HG03108 (cell line): Measurements from ENCODE around the gene NLRP9.

Source experiments
- ATAC-seq: cut with Tn5 transposase; IDR thresholded peaks from one replicate; pipeline ENCODE4 v1.9.1; 2021; ENCODE audit warnings: moderate library complexity; ENCODE audit not compliant: unreplicated experiment

The NLRP9 gene

GRCh38 chr19:55704494-55705245 lies 33.5 kb downstream of the NLRP9 start:
- ATAC-seq = no peak

GRCh38 chr19:55703790-55704215 lies 34.4 kb downstream of the NLRP9 start:
- ATAC-seq = no peak

- ATAC-seq = no peak
Observed at GRCh38 chr19:55702131-55702627, 36.0 kb downstream of the NLRP9 start.

GRCh38 chr19:55700813-55701212 lies 37.4 kb downstream of the NLRP9 start:
- ATAC-seq = no peak

- no peak for ATAC-seq
Observed at GRCh38 chr19:55699221-55699620, 39.0 kb downstream of the NLRP9 start.

- no peak for ATAC-seq
Observed at GRCh38 chr19:55698256-55698655, 39.9 kb downstream of the NLRP9 start.

- no peak for ATAC-seq
Observed at GRCh38 chr19:55697698-55698097, 40.5 kb downstream of the NLRP9 start.

GRCh38 chr19:55697069-55697440 lies 41.1 kb downstream of the NLRP9 start:
- ATAC-seq = no peak

GRCh38 chr19:55696301-55697068 lies 41.7 kb downstream of the NLRP9 start:
- ATAC-seq = no peak

- no peak for ATAC-seq
Observed at GRCh38 chr19:55695511-55696290, 42.5 kb downstream of the NLRP9 start.

GRCh38 chr19:55694656-55695491 lies 43.3 kb downstream of the NLRP9 start:
- no peak for ATAC-seq

- ATAC-seq = no peak
Observed at GRCh38 chr19:55694241-55694655, 44.0 kb downstream of the NLRP9 start.

GRCh38 chr19:55693336-55693974 lies 44.7 kb downstream of the NLRP9 start:
- no peak for ATAC-seq

- no peak for ATAC-seq
Observed at GRCh38 chr19:55692681-55693081, 45.5 kb downstream of the NLRP9 start.

GRCh38 chr19:55691561-55692481 lies 46.4 kb downstream of the NLRP9 start:
- ATAC-seq = no peak

- no peak for ATAC-seq
Observed at GRCh38 chr19:55690769-55691545, 47.2 kb downstream of the NLRP9 start.

GRCh38 chr19:55690109-55690768 lies 48.0 kb downstream of the NLRP9 start:
- ATAC-seq = no peak
